Retinal pigment epithelial cell (primary cell): ENCODE data around the gene PPP1R1A.

ENCODE experiments used
- DNase-seq: peaks from one replicate; pipeline ENCODE4 v3.0.0-alpha.2; 2010; ENCODE audit warnings: low read depth
- H3K4me3 ChIP-seq: 2 replicates; pipeline ENCODE4 v1.5.1; 2011; ENCODE audit warnings: mild to moderate bottlenecking, low read length, control low read depth, moderate library complexity
- CTCF ChIP-seq: conservative IDR thresholded peaks from 2 replicates; pipeline ENCODE4 v1.5.1; 2011; ENCODE audit warnings: low read depth, low read length, control low read depth, inconsistent platforms

PPP1R1A gene

GRCh38 chr12:54593135-54593534 lies 4.7 kb upstream of the PPP1R1A start:
- no peak overlapping the region for H3K4me3 ChIP-seq
- no peak for TF ChIP-seq CTCF
- DNase-seq: no peak

DNA sequence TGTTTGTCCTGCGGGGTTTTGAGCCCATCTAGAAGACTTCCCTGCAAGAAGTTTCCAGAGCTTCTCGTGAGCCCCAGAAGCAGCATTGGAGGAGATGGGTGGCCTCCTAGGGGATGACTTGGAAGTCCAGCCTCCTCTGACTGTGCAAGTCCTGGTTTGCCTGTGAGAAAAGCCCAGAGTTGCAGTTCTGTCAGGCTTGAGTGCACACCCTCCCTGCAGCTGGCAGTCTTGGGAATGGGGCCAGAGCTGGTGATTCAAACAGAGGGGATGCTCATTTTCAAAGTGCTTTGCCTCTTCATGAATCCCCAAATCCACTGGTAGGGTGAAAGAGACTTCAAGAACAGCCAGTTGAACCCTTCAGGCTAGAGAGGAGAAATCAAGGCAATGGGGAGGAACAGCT lies 3.9 kb upstream of the PPP1R1A start:
- H3K4me3 ChIP-seq: no peak overlapping the region
- no peak for TF ChIP-seq CTCF
- no peak for DNase-seq

DNA sequence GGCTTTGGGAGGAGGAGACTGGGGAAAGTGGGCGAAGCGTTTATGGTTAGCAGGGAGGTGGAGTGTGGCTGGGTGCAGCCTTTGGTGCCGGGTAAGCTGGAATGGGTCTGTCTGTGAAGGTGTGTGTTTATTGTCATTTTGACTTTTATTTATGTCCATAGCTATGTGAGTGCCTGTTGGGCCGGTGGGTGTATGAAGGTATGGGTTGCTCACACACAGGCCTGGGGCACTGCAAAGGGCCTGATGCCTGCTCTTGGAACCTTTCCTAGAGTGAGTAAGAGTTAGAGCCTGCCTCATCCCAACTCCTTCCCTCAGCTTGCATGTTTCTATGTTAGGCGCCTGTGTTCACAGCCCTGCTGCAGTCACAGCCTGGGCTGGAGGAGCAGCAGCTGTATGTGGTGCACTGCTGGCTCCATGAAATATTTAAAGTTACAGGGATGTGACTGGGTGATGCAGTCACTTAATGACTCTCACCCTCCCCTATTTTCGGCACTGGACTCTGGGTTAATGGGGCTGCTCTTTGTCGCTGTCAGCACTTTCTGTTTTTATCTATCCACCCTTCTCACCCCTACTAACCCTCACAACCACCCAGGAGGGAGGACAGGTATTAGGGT lies 2.6 kb upstream of the PPP1R1A start:
- TF ChIP-seq CTCF: no peak
- no peak for DNase-seq

DNA sequence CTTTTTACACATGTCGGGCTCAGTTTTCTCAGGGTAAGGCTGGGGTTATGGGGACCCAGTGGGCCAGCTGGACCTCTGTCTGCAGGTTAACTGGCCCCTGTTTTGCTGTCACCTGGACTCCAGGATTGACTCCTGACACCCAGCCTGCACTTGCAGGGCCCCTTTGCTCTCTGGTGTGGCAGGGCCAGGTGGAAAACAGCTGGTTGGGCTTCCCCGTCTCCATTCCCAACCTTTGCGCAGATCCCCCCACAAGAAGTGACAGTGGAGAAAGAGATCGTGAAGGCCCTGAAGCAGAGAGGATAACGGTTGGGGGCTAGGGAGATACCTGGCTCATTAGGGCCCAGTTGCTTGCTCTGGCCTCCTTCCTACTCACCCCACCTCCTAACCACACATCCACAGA lies 1.5 kb upstream of the PPP1R1A start:
- no peak for DNase-seq
- H3K4me3 ChIP-seq: no peak overlapping the region
- no peak for TF ChIP-seq CTCF

More for the DNA sequence above, 2.6 kb upstream of the PPP1R1A start:
- H3K4me3 ChIP-seq: no peak overlapping the region

- DNase-seq: no peak
- TF ChIP-seq CTCF: no peak
- H3K4me3 ChIP-seq: peak overlapping the region; percentile 22
Observed at GRCh38 chr12:54588890-54589267, 420 bp upstream of the PPP1R1A start.

GRCh38 chr12:54587315-54587873 lies 1.1 kb downstream of the PPP1R1A start:
- DNase-seq: no peak
- TF ChIP-seq CTCF: no peak
- no peak overlapping the region for H3K4me3 ChIP-seq

DNA sequence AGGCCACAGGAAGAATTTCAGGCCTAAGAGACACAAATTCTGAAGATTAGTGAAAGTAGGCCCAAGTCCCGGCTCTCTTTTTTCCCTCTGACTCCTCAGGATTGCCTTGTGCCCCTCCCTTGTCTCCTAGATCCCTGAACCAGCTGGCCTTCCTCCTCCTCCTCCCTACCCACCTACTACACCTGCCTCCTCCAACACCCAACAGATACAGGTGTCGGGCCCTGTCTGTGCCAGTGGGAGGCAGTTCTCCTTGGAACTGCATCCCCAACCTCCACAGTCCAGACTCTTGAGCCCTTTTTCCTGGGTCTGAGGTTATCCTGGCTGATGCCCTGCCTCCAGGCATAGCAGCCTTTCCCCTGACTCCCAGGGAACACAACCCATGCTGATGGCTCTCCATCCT lies 1.8 kb downstream of the PPP1R1A start:
- no peak for TF ChIP-seq CTCF
- DNase-seq: no peak
- H3K4me3 ChIP-seq: no peak overlapping the region
